ENCODE measurements around the gene C1RL. TPM values are rescaled to one million over a fixed set of nuclear protein-coding genes. Genes with fewer than 3 reads are reported as not detected.
"Not testable (repeated sequence)": the region's sequence is repeated elsewhere in the genome, so short reads cannot be mapped to it uniquely, and the experiment has no call there.

Gene C1RL
- total RNA-seq, 1 donor from 2014 or later = 117 TPM

DNA sequence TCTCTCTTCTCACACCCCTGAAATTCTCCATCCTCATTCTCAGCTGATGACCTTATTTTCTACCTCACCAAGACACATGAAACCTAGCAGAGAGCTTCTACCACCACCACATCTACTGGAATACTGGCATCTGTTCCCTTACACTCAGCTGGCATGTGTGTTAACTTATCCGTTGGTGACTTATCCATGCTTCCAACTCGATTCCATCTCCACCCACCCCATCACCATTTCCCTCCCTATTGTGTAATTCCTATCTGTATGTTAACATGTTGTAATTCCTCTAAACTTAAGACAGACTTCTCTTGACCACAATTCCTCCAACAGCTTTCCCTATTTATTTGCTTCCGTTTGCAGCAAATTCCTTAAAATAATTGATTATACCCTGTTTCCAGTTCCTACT, 33.1 kb downstream of the C1RL start:
- no peak for ATAC-seq
- intact Hi-C loops (cut with DNase I) = no loop called here
- DNase-seq (ENCODE audit: low spot score) = no peak

DNA sequence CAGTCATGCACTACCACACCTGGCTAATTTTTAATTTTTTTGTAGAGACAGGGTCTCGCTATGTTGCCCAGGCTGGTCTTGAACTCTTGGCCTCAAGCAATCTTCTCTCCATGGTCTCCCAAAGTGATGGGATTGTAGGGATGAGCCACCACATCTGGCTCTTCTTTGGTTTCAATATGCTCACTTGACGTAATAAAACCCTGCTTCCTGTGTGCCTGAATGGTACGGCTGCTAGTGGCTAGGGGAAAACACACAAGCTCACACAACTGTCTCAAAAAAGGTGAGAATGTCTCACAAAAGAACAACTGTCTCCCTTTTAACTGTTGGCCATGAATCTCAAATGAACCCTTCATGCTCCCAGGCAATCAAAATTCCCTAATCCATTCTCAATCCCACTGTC, 33.5 kb downstream of the C1RL start:
- intact Hi-C loops (cut with DNase I) = no loop called here
- DNase-seq (ENCODE audit: low spot score) (no peak), ATAC-seq (no peak)

DNA sequence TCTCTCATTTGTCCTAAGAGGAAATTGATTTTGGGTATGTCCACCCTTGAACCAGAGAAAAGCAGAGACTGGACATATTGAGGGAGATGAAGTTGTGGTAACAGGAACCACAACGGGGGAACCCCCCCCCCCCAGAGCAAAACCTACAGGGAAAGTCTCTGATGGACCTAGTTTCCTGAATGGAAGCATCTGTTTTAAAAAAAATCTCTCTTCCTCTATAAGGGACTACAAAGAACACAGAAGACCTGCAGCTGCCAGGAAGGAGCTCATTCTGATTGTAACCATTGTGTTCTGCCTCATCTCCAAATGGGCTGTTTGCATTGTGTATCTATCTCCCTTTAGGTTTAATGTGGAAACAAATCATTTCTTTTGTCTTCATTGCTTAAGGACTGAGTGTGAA, 35.1 kb downstream of the C1RL start:
- no peak for DNase-seq (ENCODE audit: low spot score)
- no peak for ATAC-seq
- intact Hi-C loops (cut with DNase I) = no loop called here

DNA sequence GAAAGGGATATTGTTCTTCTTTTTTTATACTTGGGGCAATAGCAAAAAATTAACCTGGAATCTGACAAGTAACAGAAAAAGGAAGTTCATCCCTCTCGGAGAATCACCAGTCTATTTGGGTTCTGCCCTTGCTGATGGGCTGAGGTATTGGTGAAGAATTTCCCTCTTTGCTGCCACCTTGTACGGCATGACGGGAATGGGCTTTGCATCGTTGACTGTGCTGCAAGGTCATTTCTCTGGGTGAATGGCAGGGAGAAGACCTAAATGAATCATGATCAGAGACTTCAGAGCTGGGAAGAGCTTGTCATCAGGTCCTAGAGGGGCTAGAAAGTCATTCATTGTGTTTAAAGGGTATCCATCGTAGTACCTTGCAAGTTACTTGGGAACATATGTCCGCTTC, 36.5 kb downstream of the C1RL start:
- ATAC-seq (no peak), DNase-seq (ENCODE audit: low spot score) (no peak)
- intact Hi-C loops (cut with DNase I) = no loop called here

- intact Hi-C loops (cut with DNase I) = no loop called here
- ATAC-seq (no peak), DNase-seq (ENCODE audit: low spot score) (no peak)
These were observed 37.0 kb downstream of the C1RL start for GRCh38 chr12:7072035-7072434.

- ATAC-seq = no peak
- peak; percentile 27 for DNase-seq (ENCODE audit: low spot score)
- intact Hi-C loops (cut with DNase I) = no loop called here
These were observed 39.6 kb downstream of the C1RL start for GRCh38 chr12:7069386-7069785.

- intact Hi-C loops (cut with DNase I) = no loop called here
- ATAC-seq = no peak
- DNase-seq (ENCODE audit: low spot score) = no peak
These were observed 40.0 kb downstream of the C1RL start for GRCh38 chr12:7068994-7069346.

DNA sequence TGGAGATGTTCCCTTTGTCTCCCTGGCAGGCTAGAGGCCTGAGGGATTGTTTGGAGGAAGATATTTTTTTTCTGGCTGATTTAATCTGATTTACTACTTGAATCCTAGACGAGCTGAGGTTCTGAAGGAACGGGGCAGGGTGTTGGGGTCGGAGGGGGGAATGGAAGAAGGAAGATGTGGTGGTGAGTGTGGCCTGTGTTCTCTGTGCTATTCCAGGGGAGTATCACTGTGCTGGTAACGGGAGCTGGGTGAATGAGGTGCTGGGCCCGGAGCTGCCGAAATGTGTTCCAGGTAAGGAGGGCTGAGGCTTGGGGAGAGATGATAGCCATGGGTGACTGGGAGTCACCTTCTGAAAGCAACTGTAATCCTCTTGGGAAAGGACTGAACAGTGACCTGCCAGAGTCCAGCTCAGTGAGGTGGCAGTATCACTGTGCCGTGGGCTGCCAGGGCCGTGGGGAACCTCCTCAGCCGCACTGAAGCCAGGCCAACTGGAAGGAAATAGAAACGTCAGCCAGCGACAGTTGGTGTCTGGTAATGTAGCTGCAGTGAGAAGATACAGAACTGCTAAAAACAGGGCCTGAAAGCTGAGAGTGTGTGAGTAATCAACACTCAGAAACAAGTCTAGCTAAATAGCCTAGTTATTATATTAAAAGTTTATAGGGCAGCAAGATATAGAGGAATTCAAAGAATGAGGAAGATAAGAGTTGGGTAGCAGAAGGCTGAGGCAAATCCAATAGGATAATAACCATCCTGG, 40.6 kb downstream of the C1RL start:
- intact Hi-C loops (cut with DNase I) = no loop called here
- DNase-seq (ENCODE audit: low spot score) (peak; percentile 44), ATAC-seq (no peak)

GRCh38 chr12:7067096-7067495, 41.9 kb downstream of the C1RL start:
- DNase-seq (ENCODE audit: low spot score) (no peak), ATAC-seq (no peak)
- intact Hi-C loops (cut with DNase I) = no loop called here

DNA sequence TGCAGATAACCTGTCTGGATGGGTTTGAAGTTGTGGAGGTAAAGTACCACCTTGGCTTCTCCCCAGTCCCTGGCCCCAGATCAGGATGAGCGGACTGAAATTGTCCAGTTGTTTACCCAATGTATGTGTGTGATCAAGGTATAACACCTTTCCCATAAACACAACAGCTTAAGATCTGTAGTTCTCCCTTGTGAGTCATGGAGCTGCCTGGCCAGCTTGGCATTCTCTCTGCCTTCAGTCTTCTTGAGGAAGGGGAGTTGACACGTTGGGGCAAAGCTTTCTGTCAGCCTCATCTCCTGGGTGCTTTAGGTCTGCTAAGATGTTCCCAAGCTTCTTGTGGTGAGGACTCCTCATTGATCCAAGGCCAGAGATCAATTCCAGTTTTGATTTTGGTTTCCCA, 42.4 kb downstream of the C1RL start:
- no peak for ATAC-seq
- no peak for DNase-seq (ENCODE audit: low spot score)
- intact Hi-C loops (cut with DNase I) = no loop called here

DNA sequence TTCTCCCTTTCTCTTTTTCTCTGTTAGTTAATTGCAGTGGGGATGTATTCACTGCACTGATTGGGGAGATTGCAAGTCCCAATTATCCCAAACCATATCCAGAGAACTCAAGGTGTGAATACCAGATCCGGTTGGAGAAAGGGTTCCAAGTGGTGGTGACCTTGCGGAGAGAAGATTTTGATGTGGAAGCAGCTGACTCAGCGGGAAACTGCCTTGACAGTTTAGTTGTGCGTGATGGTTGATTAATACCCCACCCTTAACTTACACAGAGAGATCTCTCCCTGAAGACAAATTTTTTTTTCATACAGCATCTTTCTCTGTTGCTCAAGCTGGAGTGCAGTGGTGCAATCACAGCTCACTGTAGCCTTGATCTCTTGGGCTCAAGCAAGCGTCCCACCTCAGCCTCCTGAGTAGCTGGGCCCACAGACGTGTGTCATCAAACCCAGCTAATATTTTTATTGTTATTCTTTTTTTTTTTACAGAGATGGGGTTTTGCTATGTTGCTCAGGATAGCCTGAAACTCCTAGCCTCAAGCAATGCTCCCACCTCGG, 43.9 kb downstream of the C1RL start:
- ATAC-seq (no peak), DNase-seq (ENCODE audit: low spot score) (no peak)
- intact Hi-C loops (cut with DNase I) = no loop called here

- intact Hi-C loops (cut with DNase I) = no loop called here
- no peak for DNase-seq (ENCODE audit: low spot score)
- ATAC-seq = no peak
These were observed 44.5 kb downstream of the C1RL start for GRCh38 chr12:7064516-7064915.

GRCh38 chr12:7061596-7061995, 47.4 kb downstream of the C1RL start:
- intact Hi-C loops (cut with DNase I) = no loop called here
- DNase-seq (ENCODE audit: low spot score) (no peak), ATAC-seq (no peak)

DNA sequence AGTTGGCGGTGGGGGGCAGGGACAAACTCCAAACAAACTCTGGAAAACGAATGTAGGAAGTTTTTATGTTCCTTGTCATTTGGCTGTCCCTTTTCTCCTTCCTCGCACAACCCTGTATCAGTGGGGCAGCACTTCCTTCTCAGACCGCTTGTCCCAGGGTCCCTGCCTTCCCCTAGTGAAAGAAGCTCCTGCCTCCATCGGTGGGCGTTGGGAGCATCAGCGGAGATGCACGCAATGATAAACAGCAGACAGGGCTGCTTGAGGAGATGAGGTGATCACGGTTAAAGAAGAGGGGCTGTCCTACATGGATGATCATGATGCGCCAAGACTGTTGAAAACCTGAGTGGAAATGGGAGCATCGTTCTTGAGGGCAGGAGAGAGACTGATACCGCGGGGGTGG, 47.9 kb downstream of the C1RL start:
- DNase-seq (ENCODE audit: low spot score) (no peak), ATAC-seq (peak; percentile 39)
- intact Hi-C loops (cut with DNase I) = no loop called here

GRCh38 chr12:7060353-7060954, 48.6 kb downstream of the C1RL start, which contains the start of gene C1S:
Gene C1S, plus strand, starts transcription at chr12:7060718. Its CDS starts 1,195 bp downstream, at chr12:7061913.
- DNase-seq (ENCODE audit: low spot score) (peak; percentile 82), ATAC-seq (peak; percentile 98)
- intact Hi-C loops (cut with DNase I) = no loop called here

GRCh38 chr12:7059780-7060179, 49.2 kb downstream of the C1RL start:
- ATAC-seq (no peak), DNase-seq (ENCODE audit: low spot score) (no peak)
- intact Hi-C loops (cut with DNase I) = no loop called here

DNA sequence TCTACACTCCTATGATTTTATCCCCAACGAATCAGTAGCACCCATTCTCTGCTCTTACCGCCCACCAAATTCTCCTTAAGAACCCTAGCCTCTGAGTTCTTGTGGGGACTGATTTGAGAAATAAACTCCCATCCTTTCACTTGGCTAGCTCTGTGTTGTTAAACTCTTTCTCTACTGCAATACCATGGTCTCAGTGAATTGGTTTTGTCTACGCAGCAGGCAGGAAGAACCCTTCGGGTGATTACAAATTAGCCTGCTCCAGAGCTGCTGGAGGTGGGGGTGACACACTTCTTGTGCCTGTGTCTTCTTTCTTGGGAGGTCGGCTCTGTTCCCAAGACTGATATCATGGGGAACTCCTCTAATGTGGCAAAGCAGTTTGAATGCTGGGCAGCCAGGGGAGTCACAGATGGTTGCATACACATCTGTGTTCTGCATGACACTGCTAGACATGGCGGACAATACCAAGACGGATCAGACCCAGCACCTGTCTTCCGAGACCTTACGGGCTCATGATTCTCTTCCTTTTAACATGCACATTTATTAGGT, 50.1 kb downstream of the C1RL start:
- no peak for DNase-seq (ENCODE audit: low spot score)
- no peak for ATAC-seq
- intact Hi-C loops (cut with DNase I) = no loop called here

DNA sequence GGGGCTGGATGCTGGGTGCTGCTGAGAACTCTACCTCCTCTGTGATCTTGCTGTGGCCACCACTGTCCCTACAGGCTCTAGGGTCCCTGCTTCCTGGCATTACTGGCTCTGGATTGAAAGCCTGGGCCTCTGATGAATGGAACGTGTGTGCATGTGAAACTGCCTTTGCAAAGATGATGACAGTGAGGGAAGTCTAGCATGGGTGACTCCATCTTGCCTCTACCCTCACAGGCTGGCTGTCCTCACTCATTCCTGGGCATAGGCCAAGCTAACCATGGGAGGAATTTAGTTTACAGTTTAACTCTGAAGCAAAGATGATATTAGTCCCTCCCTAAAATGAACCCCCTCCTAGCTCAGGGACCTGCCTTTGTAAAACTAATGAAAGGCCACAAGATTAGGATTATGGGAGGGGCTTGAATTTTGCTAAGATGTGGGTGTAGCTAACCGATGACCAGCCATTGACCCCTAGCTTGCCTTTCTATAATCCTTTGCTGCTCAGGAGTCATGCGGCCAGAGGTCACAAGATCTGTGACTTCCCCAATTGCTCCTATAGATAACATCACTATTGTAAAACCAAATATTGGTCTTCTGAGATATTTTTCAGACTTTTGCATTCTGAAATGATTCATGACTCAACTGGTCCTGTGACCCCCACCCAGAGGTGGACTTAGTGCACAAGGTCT, 50.7 kb downstream of the C1RL start:
- intact Hi-C loops (cut with DNase I) = no loop called here
- ATAC-seq = no peak
- DNase-seq (ENCODE audit: low spot score) = no peak

GRCh38 chr12:7055736-7056135, 53.3 kb downstream of the C1RL start:
- ATAC-seq; intact Hi-C loops (cut with DNase I); DNase-seq (ENCODE audit: low spot score): not testable (repeated sequence)

- DNase-seq (ENCODE audit: low spot score) (no peak), ATAC-seq (no peak)
- intact Hi-C loops (cut with DNase I) = no loop called here
These were observed 54.1 kb downstream of the C1RL start for GRCh38 chr12:7054925-7055324.

Measured in sciatic nerve (tissue), 2 donors.